ENCODE data around the gene HEATR1.

Gene HEATR1

GRCh38 chr1:236623371-236624166 lies 19.3 kb upstream of the HEATR1 start:
- no peaks in the 10 kb centered on the region for H3K36me3 ChIP-seq (ENCODE audit: control insufficient read depth in 2 of 2, insufficient read depth in 1 of 2, low read length in 2 of 2)
- CTCF ChIA-PET, result interaction anchor here (3.6 kb wide), 1 partner anchor 14 kb away, joined by 13 read pairs; no protein-coding TSS in a partner anchor
- POLR2A ChIA-PET, result interaction anchor here (3.8 kb wide), 1 partner anchor 19 kb away, joined by 13 read pairs; the partner anchor contains the start of gene HEATR1
- no peak overlapping the region for H3K27ac ChIP-seq (ENCODE audit: extremely low read depth, low read depth, low read length)
- no peak overlapping the region for H3K4me3 ChIP-seq (ENCODE audit: low read depth, low read length)
- TF ChIP-seq, protein P1, sequence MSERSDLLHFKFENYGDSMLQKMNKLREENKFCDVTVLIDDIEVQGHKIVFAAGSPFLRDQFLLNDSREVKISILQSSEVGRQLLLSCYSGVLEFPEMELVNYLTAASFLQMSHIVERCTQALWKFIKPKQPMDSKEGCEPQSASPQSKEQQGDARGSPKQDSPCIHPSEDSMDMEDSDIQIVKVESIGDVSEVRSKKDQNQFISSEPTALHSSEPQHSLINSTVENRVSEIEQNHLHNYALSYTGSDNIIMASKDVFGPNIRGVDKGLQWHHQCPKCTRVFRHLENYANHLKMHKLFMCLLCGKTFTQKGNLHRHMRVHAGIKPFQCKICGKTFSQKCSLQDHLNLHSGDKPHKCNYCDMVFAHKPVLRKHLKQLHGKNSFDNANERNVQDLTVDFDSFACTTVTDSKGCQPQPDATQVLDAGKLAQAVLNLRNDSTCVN (tag by site-specific recombination; optimal IDR thresholded peaks at IDR 0.05), result peak; percentile 6
- TF ChIP-seq SP7 (tag by site-specific recombination; IDR thresholded peaks at IDR 0.05), result 0 out of 2 replicates have a peak, but pooled peaks have one; percentile 24
- 0 out of 2 replicates have a peak, but pooled peaks have one; percentile 24 for TF ChIP-seq ZBTB21 (tag by site-specific recombination; IDR thresholded peaks at IDR 0.05)
- TF ChIP-seq ZFP37 (tag by site-specific recombination; IDR thresholded peaks at IDR 0.05), result peak; percentile 59; the same call in 1 of the 2 replicates
- peak; percentile 15 for TF ChIP-seq SETDB1 (IDR thresholded peaks at IDR 0.05; ENCODE audit: insufficient read length, low read length)
- peak; percentile 37 for TF ChIP-seq ZNF335 (tag by site-specific recombination; conservative IDR thresholded peaks at IDR 0.05)
- peak; percentile 93 for TF ChIP-seq PRDM10 (tag by site-specific recombination; IDR thresholded peaks at IDR 0.05)
- TF ChIP-seq YY1 (tag by site-specific recombination; IDR thresholded peaks at IDR 0.05), result no peak
- TF ChIP-seq, protein P2, sequence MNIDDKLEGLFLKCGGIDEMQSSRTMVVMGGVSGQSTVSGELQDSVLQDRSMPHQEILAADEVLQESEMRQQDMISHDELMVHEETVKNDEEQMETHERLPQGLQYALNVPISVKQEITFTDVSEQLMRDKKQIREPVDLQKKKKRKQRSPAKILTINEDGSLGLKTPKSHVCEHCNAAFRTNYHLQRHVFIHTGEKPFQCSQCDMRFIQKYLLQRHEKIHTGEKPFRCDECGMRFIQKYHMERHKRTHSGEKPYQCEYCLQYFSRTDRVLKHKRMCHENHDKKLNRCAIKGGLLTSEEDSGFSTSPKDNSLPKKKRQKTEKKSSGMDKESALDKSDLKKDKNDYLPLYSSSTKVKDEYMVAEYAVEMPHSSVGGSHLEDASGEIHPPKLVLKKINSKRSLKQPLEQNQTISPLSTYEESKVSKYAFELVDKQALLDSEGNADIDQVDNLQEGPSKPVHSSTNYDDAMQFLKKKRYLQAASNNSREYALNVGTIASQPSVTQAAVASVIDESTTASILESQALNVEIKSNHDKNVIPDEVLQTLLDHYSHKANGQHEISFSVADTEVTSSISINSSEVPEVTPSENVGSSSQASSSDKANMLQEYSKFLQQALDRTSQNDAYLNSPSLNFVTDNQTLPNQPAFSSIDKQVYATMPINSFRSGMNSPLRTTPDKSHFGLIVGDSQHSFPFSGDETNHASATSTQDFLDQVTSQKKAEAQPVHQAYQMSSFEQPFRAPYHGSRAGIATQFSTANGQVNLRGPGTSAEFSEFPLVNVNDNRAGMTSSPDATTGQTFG (tag by site-specific recombination; IDR thresholded peaks at IDR 0.05; ENCODE audit: borderline replicate concordance), result 0 out of 2 replicates have a peak, but pooled peaks have one; percentile 66
- no peak for TF ChIP-seq ZSCAN18 (tag by site-specific recombination; IDR thresholded peaks at IDR 0.05)
- 0 out of 2 replicates have a peak, but pooled peaks have one; percentile 21 for TF ChIP-seq ZBTB10 (tag by site-specific recombination; IDR thresholded peaks at IDR 0.05)
- TF ChIP-seq INSM2 (tag by site-specific recombination; IDR thresholded peaks at IDR 0.05), result 0 out of 2 replicates have a peak, but pooled peaks have one; percentile 15
- TF ChIP-seq, protein P3, sequence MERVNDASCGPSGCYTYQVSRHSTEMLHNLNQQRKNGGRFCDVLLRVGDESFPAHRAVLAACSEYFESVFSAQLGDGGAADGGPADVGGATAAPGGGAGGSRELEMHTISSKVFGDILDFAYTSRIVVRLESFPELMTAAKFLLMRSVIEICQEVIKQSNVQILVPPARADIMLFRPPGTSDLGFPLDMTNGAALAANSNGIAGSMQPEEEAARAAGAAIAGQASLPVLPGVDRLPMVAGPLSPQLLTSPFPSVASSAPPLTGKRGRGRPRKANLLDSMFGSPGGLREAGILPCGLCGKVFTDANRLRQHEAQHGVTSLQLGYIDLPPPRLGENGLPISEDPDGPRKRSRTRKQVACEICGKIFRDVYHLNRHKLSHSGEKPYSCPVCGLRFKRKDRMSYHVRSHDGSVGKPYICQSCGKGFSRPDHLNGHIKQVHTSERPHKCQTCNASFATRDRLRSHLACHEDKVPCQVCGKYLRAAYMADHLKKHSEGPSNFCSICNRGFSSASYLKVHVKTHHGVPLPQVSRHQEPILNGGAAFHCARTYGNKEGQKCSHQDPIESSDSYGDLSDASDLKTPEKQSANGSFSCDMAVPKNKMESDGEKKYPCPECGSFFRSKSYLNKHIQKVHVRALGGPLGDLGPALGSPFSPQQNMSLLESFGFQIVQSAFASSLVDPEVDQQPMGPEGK (tag by site-specific recombination; IDR thresholded peaks at IDR 0.05), result no peak
- no peaks in the 10 kb centered on the region for H3K4me1 ChIP-seq (ENCODE audit: control insufficient read depth, insufficient read depth, low read length)
- 0 out of 2 replicates have a peak, but pooled peaks cover 2% of the 10 kb centered on the region for H3K9me3 ChIP-seq (ENCODE audit: control insufficient read depth, insufficient read depth, low read depth, low read length)

Data from HEK293 (cell line).